Epithelial cell of proximal tubule (primary cell): ENCODE data around the gene PRR5L. TPM values are rescaled to one million over a fixed set of nuclear protein-coding genes. Genes with fewer than 3 reads are reported as not detected.
A peak's percentile ranks its signal among the peaks of the same experiment; 100 is the strongest.

ENCODE experiments used
- DNase-seq: peaks from one replicate; pipeline ENCODE4 v3.0.0-alpha.2; 2011; ENCODE audit warnings: low read depth
- H3K4me3 ChIP-seq: 2 replicates; pipeline ENCODE4 v1.5.1; 2011; ENCODE audit warnings: low read depth, mild to moderate bottlenecking, low read length
- CTCF ChIP-seq: conservative IDR thresholded peaks from 2 replicates; pipeline ENCODE4 v1.5.1; 2012; ENCODE audit warnings: low read depth, mild to moderate bottlenecking, low read length
- total RNA-seq: library from RNA; depleted of rRNA; stranded (reverse); fragments of >200 nt; gene quantifications from 2 replicates; pipeline ENCODE4 v1.2.3, GENCODE V29; 2015

The PRR5L gene
- total RNA-seq, 1 donor from 2014 or later = 5.9 TPM

- H3K4me3 ChIP-seq = no peak overlapping the region
- no peak for TF ChIP-seq CTCF
- DNase-seq = no peak
Observed at GRCh38 chr11:36309779-36310178, 13.7 kb downstream of the PRR5L start.

- no peak overlapping the region for H3K4me3 ChIP-seq
- no peak for TF ChIP-seq CTCF
- peak; percentile 49 for DNase-seq
Observed at GRCh38 chr11:36311926-36312595, 16.0 kb downstream of the PRR5L start.

GRCh38 chr11:36312611-36313472 lies 16.8 kb downstream of the PRR5L start:
- TF ChIP-seq CTCF = no peak
- H3K4me3 ChIP-seq = no peak overlapping the region
- peak; percentile 40 for DNase-seq

GRCh38 chr11:36313750-36314433 lies 17.8 kb downstream of the PRR5L start:
- no peak overlapping the region for H3K4me3 ChIP-seq
- TF ChIP-seq CTCF = no peak
- DNase-seq = peak; percentile 6

GRCh38 chr11:36314434-36314767 lies 18.3 kb downstream of the PRR5L start:
- no peak overlapping the region for H3K4me3 ChIP-seq
- no peak for DNase-seq
- no peak for TF ChIP-seq CTCF

- DNase-seq = no peak
- no peak for TF ChIP-seq CTCF
- H3K4me3 ChIP-seq = no peak overlapping the region
Observed at GRCh38 chr11:36316049-36316448, 20.0 kb downstream of the PRR5L start.
